HG02885 (cell line): ENCODE data around the gene DENND1A.
A peak's percentile ranks its signal among the peaks of the same experiment; 100 is the strongest.

Experiments
- ATAC-seq: cut with Tn5 transposase; IDR thresholded peaks from one replicate; pipeline ENCODE4 v1.9.1; 2021; ENCODE audit warnings: mild to moderate bottlenecking; ENCODE audit not compliant: unreplicated experiment, poor library complexity

Gene DENND1A

DNA sequence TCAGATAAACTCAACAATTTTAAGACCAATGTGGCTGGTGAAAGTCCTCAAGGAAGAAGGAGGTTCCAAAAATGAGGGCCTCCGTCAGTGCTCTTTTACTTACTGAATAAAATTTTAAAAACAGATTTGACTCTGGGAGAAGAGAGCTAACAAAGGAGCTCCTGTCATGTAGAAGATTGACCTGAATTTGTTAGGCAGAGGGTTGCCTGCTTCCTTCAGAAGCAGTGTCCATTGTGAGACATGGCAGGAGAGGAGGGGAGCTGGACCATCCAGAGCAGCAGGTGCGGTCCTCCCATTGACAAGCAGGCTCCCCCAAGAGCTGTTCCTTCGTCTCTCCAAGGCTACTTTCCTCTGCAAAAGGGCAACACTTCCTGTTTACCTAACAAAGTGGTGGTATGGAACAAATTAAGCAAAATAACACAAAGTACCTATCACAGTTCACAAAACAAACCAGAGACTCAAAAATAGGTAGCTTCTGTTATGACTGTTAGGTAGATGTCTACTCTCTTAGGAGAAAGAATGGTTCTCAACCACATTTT lies 238.1 kb downstream of the DENND1A start:
- ATAC-seq = no peak

DNA sequence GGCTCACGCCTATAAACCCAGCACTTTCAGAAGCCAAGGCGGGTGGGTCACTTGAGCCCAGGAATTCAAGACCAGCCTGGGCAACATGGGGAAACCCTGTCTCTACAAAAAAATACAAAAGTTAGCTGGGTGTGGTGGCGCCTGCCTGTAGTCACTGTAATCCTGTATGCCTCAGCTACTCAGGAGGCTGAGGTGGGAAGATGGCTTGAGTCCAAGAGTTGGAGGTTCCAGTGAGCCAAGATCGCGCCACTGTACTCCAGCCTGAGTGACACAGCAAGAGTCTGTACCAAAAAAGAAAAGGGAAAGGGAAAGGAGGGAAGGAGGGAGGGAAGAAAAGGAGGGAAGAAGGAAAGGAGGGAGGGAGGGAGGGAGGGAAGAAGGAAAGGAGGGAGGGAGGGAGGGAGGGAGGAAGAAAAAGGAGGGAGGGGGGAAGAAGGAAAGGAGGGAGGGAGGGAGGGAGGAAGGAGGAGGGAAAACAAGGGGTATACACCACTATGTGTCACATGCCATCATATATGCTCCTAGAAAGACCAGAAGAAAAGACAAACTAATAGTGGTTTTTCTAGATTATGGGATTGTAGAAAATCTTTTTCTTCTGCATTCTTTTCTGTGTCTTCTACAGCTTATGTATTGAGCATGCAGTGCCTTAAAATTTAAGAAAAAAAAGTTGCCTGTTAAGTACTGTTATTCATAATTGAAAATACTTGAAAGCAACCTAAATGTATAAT lies 240.1 kb downstream of the DENND1A start:
- ATAC-seq = no peak

GRCh38 chr9:123687246-123687751 lies 242.6 kb downstream of the DENND1A start:
- no peak for ATAC-seq

DNA sequence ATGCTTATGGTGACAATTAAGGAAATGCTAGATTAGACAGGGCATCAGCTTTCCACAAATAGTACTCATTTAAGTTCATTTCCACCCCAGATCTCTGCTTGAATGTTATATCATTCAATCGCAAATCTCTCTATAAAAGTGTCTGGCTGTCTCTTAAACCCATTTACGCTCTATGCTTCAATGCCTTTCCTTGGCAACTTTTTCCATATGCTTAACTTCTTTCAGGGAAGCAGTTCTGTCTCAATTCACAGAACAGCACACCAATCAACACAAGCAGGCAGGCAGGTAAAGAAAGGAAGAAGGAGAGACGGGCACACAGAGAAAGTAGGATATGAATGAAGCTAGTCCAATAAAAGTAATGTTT lies 243.1 kb downstream of the DENND1A start:
- no peak for ATAC-seq

DNA sequence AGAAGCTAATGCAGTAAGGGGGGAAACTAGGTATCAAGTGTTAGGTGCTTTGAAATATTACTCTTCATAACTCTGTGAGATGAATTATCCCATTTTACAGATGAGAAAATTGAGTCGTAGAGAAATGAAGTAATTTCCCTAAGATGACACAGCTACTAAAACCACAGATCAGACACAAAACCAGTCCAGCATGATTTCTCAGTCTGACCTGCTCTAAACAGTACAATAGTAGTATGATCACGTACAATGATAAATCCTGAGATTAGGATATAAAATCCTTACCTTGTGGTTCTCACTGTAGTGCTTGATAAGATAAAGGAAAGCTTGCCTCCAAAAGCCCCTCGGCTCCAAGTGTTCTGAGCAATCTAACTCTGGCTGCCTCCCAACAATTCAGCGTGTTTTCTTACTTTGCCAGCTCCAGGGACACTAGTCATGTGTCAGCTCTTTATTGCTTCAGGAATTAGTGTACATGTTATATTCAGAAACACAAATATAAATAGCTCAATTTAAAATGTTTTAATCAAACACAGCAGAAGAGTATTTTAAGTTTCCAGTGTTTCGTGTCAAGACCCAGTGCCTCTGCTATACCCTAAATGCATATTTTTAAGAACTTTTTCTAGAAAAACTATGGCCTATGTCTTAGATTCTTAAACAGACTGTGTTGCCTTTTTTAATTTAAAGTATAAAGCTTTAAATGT lies 243.6 kb downstream of the DENND1A start:
- ATAC-seq = no peak

DNA sequence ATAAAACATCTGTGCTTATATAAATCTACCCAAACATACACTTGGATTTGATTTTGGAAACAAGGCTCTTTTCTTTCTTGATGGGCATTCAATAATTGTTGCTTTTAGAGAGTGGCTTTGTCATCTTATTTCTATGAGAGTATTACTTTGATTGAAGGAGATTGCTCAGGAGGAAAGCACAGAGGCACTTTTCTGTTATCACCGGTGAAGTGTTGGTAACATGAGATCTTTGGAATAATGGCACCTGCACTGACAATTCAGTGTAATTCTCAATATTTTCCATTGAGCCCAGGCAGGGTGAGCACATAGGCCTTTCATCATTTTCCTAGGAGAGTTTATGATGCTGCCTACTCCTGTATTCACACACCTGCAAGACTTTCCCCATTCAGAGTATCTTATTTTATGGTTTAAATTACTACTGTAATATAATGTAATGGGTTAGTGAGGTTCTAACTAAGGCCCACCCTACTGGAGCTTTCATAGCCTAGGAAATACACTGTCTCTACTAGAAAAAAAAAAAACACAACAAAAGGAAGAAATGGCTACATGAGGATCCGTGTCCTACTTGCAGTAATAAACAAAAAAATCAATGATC lies 244.3 kb downstream of the DENND1A start:
- ATAC-seq = no peak

GRCh38 chr9:123684393-123685149 lies 245.4 kb downstream of the DENND1A start:
- ATAC-seq = peak; percentile 46

DNA sequence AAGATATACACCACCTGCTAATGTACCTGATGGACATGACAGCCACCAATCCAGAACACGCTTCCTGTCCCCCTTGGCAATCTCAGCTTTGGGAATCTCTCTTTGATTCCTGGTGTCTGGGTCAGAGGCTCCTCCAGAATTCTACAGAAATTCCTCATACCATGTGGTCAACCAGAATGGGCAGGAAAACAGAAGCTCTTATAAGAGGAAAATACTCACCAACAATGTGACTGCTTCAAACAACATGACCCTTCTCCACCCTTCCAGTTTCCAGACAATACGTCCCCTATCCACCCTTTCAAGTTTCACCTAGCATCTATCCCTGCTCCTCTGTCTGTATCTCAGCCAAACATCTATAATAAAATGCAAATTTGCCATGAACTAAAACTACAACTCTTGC lies 247.2 kb downstream of the DENND1A start:
- ATAC-seq = no peak

DNA sequence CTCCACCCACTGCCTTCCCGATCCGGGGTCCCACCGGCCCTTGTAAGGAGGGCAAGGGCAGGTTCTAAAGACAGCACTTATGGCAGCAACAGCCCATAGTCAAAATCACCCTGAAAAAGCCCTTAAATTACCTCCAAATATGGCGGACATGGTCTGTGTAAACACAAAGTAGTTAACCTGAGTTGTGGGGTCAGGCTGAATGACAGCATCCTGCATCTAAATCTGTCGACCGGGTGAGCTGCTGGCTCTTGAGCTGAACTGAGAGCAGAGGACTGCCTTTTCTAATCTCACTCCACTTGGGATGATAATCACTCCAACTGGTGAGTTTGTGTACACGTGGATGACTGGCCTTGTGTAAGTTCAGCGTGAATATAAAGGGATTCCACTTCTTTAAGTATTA lies 249.6 kb downstream of the DENND1A start:
- ATAC-seq = no peak

DNA sequence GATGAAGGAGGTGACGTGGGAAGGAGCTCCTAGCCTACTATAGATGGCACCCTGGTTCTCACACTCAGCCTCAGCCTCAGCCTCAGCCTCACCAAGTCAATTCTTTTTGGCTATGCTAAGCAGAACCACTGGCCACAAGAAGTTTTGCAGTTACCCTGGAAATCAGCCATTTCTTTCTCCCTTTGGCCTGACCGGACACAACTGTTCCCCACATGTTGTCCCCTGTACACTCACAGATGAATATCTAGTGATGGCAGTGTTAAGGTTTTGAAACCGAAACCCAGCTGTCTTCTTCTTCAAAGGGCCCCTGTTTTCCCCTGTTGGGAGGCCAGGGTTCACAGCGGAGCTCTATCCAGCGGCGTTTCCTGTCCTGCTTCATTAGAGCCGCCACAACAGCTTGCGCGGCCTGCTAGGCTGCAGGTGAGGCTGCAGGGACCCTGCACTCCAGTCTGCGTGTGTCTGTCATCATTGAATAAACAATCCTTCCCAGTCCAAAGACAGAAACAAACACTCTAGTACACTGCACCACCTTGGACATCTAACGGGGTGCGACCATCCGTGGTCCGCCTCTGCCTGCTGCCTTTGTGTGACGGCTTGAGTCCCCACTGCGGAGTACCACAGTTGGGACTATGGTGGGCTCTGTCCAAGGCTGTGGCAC lies 250.5 kb downstream of the DENND1A start:
- ATAC-seq = peak; percentile 96

DNA sequence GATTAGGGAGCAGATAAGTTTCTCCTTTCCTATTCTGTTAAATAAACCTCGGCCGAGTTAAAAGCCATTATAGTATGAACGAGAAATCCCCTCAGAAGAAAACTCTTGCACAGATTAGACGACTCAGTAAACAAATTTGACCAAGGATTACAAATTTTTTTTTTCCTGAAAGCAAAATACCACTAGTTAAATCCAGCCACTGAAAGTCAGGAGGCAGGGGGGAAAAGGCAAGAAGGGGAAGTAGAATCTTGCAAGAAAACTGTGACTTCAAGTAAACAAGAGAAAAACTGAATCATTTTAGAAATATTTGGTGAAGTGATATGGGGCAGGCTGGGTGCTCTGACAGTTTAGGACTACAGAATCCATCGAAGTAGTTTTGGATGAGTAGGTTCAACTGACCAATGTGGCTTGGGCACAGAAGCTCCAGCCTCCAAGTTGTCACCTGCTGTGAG lies 251.0 kb downstream of the DENND1A start:
- no peak for ATAC-seq

DNA sequence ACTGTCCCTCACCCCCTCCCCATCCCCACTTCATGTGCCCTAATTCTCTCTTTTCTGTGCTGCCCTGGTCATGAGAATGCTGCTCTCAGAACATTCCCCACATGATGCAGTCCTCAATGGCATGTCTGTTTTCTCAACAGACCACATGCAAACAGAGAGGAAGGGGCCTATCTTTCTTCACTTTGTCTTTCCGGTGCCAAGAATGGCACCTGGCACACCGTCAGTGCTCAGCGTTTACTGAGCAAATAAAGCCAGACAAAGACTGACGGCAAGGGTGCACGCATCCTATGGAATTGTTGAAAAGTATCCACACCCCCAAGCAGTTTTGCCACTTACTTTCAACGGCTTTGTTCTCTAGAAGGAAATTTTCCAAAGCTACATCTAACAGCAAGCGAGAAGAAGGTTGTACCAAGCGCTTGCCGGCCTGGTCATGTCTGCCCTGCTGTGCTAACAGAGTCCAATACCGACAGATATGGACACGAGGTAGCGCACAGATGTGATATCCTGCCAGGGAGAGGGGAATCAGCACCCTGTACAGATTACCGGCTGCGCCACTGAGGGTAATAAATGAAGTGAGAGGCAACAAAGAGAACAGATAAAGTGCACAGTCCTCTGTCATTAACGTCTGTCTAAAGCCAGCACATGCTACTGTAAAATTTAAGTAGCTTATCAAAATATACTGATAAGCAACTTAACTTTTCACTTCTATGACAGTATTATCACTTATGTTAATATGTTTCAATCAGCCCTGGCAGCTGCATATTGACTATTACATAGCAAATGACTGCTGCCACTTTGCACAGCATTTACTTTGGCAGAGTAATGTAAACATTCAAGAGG lies 251.7 kb downstream of the DENND1A start:
- no peak for ATAC-seq

GRCh38 chr9:123676869-123677268 lies 253.1 kb downstream of the DENND1A start:
- no peak for ATAC-seq

DNA sequence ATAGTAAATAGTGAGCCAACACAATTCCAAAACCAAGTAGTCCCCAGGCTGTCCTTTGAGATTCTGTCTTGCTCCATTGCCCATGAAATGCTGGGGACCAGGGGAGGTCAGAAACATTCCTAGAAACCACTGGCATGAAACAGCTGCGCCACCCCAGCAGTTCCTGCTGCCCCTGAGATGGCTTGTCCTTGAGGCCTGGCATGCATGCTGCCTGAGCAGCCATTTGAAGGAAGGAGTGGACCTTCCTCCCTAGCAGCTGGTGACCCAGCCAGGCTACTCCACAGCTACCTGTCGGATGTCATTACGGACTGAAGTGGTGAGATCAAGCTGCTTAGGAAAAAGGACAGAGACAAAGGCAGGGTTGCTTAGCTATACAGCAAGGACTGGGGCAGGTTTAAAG lies 260.6 kb downstream of the DENND1A start:
- ATAC-seq = no peak

DNA sequence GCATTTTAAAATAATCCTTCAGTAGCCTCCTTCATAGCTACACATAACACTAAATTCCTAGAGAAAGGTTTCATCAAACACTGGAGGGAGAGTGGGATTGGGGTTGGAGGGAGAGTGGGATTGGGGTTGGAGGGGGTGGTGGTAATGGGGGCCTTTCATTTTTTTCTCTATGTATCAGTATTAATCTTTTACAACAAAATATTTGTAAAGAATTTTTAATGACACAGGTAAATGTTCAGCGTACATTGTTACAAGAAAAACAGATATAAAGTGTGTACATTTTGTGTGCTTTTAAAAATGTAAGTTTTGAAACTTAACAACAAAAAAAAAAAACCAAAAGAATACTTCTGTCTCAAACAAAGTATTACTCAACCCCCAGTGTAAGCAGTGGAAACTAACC lies 266.4 kb downstream of the DENND1A start:
- no peak for ATAC-seq

GRCh38 chr9:123662057-123662776 lies 267.7 kb downstream of the DENND1A start:
- ATAC-seq = no peak

DNA sequence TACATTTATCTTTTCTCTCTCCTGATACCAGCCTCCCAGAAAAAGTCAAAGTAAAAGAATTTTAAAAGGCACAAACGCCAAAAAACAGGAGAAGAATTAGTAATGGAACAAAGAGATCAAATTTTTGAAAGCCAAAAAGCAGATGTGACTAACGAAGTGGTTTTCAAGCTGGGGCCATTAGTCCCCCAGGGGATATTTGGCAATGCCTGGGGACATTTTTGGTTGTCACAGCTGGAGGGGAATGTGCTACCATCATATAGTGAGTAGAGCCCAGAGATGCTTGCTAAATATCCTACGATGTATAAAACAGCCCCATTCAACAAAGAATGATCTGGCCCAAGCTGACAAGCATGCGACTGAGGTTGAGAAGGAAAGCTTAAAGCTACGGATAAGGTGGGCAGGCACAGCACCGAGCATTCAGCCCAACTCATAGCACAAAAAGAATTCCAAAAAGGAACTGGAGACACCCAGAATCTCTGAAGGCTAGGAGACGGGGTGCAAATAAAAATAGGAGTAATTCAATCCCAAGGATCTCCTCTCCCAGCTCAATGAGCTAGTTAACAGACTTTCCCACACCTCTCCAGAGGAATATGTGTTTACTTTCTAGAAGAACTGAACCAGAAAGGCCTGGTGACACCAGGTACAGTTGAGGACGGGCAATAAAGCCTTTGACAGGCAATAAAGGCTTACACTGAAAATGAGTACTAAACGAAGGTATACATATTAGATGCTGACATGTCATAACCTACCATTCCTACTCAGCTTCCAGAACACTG lies 269.0 kb downstream of the DENND1A start:
- ATAC-seq = no peak

- no peak for ATAC-seq
Observed at GRCh38 chr9:123659358-123659757, 270.6 kb downstream of the DENND1A start.
